Progenitor cell of endocrine pancreas (in vitro differentiated cells): Measurements from ENCODE around the gene FGF9. TPM values are rescaled to one million over a fixed set of nuclear protein-coding genes. Genes with fewer than 3 reads are reported as not detected.

Experiments
- DNase-seq: peaks from one replicate; pipeline ENCODE4 v3.0.0; 2021; ENCODE audit warnings: low spot score; ENCODE audit not compliant: unreplicated experiment
- H3K27ac Mint-ChIP-seq: 2 replicates; pipeline ENCODE4 v1.8.0; 2021; ENCODE audit warnings: mild to moderate bottlenecking, moderate library complexity, mixed read lengths
- H3K27me3 Mint-ChIP-seq: 2 replicates; pipeline ENCODE4 v1.8.0; 2021; ENCODE audit warnings: mixed read lengths
- H3K36me3 Mint-ChIP-seq: 2 replicates; pipeline ENCODE4 v1.8.0; 2022; ENCODE audit warnings: mixed read lengths; ENCODE audit not compliant: insufficient read depth
- H3K4me1 Mint-ChIP-seq: 2 replicates; pipeline ENCODE4 v1.8.0; 2021; ENCODE audit warnings: low read depth, mixed read lengths
- H3K4me3 Mint-ChIP-seq: 2 replicates; pipeline ENCODE4 v1.8.0; 2021; ENCODE audit warnings: low read depth, mild to moderate bottlenecking, moderate library complexity, mixed read lengths
- H3K9me3 Mint-ChIP-seq: 2 replicates; pipeline ENCODE4 v1.8.0; 2021; ENCODE audit warnings: low read depth, mixed read lengths
- total RNA-seq: library from RNA; stranded (reverse); gene quantifications from 2 replicates; pipeline ENCODE4 v1.2.1, GENCODE V29; 2021
- TF ChIP-seq, protein P1 (sequence below): fragments of 200-600 bp; sonication (generic); IDR thresholded peaks from one replicate; pipeline ENCODE4 v1.5.0; 2021; ENCODE audit warnings: antibody characterized with exemption, mild to moderate bottlenecking; ENCODE audit not compliant: unreplicated experiment

The FGF9 gene
- total RNA-seq, 1 donor from 2014 or later = 15.9 TPM

DNA sequence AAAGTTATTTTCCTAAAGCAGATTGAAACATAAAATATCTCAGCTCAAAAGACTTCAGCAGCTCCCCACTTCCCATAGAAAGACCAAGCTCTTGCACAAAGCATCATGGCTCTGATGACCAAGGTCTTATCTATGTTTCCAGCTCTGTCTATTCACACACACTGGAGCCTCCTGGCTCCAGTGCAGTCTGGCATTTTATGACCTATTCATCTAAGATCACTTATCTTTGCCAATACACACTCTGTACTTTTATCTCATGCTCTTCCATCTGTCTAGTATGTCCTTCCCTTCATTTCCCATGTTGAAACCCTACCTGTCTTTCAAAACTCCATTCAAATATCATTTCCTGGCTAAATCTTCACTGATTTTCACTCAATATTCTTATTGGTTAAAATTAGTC is 74.4 kb downstream of the FGF9 start:
- Mint-ChIP-seq H3K27ac (no peak overlapping the region), H3K4me1 (peaks cover 3% of the 10 kb centered on the region), H3K9me3 (peaks cover 4% of the 10 kb centered on the region), H3K27me3 (no peaks in the 10 kb centered on the region), H3K4me3 (no peak overlapping the region), H3K36me3 (no peaks in the 10 kb centered on the region)
- no peak for DNase-seq
- TF ChIP-seq, protein P1, sequence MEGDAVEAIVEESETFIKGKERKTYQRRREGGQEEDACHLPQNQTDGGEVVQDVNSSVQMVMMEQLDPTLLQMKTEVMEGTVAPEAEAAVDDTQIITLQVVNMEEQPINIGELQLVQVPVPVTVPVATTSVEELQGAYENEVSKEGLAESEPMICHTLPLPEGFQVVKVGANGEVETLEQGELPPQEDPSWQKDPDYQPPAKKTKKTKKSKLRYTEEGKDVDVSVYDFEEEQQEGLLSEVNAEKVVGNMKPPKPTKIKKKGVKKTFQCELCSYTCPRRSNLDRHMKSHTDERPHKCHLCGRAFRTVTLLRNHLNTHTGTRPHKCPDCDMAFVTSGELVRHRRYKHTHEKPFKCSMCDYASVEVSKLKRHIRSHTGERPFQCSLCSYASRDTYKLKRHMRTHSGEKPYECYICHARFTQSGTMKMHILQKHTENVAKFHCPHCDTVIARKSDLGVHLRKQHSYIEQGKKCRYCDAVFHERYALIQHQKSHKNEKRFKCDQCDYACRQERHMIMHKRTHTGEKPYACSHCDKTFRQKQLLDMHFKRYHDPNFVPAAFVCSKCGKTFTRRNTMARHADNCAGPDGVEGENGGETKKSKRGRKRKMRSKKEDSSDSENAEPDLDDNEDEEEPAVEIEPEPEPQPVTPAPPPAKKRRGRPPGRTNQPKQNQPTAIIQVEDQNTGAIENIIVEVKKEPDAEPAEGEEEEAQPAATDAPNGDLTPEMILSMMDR = no peak

DNA sequence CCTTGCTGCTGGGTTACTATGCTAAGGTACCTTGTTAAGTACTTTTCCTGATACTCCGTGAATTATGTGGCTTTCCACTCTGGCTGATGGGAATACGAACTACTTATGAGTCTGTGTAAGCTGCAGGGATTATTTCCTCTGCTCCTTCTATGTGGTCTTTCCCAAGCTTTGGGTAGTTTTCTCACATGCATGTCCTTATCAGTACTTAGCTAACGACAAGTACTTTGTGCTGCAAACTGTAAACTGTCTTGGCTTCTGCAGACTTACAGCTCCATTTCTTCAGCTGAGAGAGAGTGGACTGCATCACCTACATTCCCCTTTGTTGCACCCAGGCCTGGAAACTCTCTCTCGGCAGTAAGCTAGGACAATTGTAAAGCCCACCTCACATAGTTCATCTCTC is 76.6 kb downstream of the FGF9 start:
- TF ChIP-seq, protein P1 = no peak

DNA sequence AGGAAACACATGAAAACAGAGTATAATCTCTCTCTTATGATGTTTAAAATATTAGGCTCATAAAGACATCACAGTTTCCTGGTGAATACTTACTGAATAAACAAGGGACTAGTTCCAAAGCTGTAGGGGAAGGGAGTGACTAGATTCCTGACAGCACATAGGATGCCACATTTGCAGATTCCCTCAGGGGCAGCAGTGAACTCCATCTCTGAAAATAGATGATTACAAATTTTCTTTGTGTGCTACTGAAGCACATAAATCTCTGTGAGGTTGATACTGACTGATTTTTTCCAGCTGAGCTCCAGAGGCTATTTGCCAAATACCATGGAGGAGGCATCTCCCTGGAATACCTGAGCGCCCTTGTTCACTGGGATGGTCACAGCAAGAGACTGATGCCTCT is 77.3 kb downstream of the FGF9 start:
- no peak overlapping the region for H3K4me3 Mint-ChIP-seq
- H3K9me3 Mint-ChIP-seq = peaks cover 4% of the 10 kb centered on the region
- no peak overlapping the region for H3K27ac Mint-ChIP-seq
- H3K36me3 Mint-ChIP-seq = no peaks in the 10 kb centered on the region
- TF ChIP-seq, protein P1 = no peak
- DNase-seq = no peak
- H3K4me1 Mint-ChIP-seq = peaks cover 5% of the 10 kb centered on the region
- peaks cover 3% of the 10 kb centered on the region for H3K27me3 Mint-ChIP-seq

More for the DNA sequence above, 76.6 kb downstream of the FGF9 start:
- DNase-seq = no peak
- H3K27me3 Mint-ChIP-seq = peaks cover 3% of the 10 kb centered on the region
- H3K4me3 Mint-ChIP-seq = no peak overlapping the region
- no peak overlapping the region for H3K27ac Mint-ChIP-seq
- no peaks in the 10 kb centered on the region for H3K36me3 Mint-ChIP-seq
- H3K4me1 Mint-ChIP-seq = peaks cover 4% of the 10 kb centered on the region
- H3K9me3 Mint-ChIP-seq = peaks cover 4% of the 10 kb centered on the region

DNA sequence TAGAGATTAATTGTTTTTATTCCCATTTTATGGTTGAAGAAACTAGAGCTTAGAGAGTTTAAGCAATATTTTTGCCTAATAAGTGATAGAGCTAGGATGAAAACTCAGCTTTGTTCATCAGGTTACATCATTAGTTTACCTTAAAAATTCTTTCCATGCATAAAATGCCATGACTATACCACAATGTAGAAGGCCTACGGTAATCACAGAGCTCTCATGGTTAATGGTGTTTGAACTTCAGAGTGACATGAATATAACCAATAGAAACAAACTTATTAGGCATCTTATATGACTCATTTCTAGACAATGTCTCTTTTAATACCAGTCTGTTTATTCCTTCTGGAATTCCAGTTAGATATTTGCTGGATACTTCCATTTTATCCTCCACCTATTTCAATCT is 78.5 kb downstream of the FGF9 start:
- DNase-seq = no peak
- Mint-ChIP-seq H3K27ac (no peak overlapping the region), H3K4me3 (no peak overlapping the region), H3K9me3 (peaks cover 4% of the 10 kb centered on the region), H3K36me3 (no peaks in the 10 kb centered on the region), H3K27me3 (peaks cover 3% of the 10 kb centered on the region), H3K4me1 (peaks cover 7% of the 10 kb centered on the region)
- TF ChIP-seq, protein P1 = no peak

DNA sequence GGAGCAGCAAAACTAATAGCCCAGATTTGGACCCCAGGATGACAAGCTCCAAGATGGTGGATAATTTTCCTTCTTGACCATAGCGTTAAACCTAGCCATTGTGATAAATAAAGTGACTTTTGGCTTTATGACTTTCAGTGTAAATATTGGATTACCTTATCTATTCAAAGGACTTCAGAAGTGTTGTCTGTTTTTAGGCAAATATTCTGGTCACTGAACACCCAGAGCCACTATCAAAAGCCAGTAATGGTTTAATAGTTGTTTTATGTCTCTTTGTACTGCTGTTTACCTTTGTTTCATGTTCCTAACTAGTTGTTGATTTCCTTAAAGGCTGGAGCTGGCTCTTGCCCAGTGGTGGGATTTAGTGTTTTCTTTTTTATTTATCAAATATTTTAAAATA is 81.6 kb downstream of the FGF9 start:
- DNase-seq = no peak
- no peak overlapping the region for H3K27ac Mint-ChIP-seq
- TF ChIP-seq, protein P1 = no peak
- peaks cover 8% of the 10 kb centered on the region for H3K27me3 Mint-ChIP-seq
- peaks cover 4% of the 10 kb centered on the region for H3K9me3 Mint-ChIP-seq
- H3K4me3 Mint-ChIP-seq = no peak overlapping the region
- H3K4me1 Mint-ChIP-seq = peaks cover 16% of the 10 kb centered on the region
- H3K36me3 Mint-ChIP-seq = no peaks in the 10 kb centered on the region
